HepG2 (cell line): ENCODE data around the gene BUB1B. TPM values are rescaled to one million over a fixed set of nuclear protein-coding genes. Genes with fewer than 3 reads are reported as not detected.

Experiments
- ATF7 ChIP-seq, 2 experiments: fragments of 450-650 bp in 1 of 2; sonication (generic) in 1 of 2; formaldehyde crosslinking in 1 of 2; IDR thresholded peaks; 2 replicates each; pipeline versions ENCODE4 v1.4.0 to v1.6.1; 2016 to 2020; ENCODE audit warnings: antibody characterized with exemption in 1 of 2, mild to moderate bottlenecking in 1 of 2, missing genetic modification reagents in 1 of 2
- BORCS8-MEF2B ChIP-seq: sonication (generic); formaldehyde crosslinking; IDR thresholded peaks from 2 replicates; pipeline ENCODE4 v1.8.0; 2022; ENCODE audit warnings: mild to moderate bottlenecking, missing genetic modification reagents
- GABPA ChIP-seq, 2 experiments: IDR thresholded peaks; 2 replicates each; pipeline ENCODE4 v1.6.1; 2011 to 2016; ENCODE audit warnings: low read depth in 2 of 2, low read length in 1 of 2, missing biosample characterization in 1 of 2, missing genetic modification characterization in 1 of 2
- ISX ChIP-seq: sonication (generic); formaldehyde crosslinking; conservative IDR thresholded peaks from 2 replicates; pipeline ENCODE4 v1.5.0; 2020; ENCODE audit warnings: missing genetic modification reagents
- MIER2 ChIP-seq: IDR thresholded peaks from 2 replicates; pipeline ENCODE4 v1.6.1; 2016; ENCODE audit warnings: missing biosample characterization, missing genetic modification reagents
- NR2C2 ChIP-seq: sonication (generic); formaldehyde crosslinking; IDR thresholded peaks from 2 replicates; pipeline ENCODE4 v1.4.0; 2020; ENCODE audit warnings: missing genetic modification reagents, mild to moderate bottlenecking, moderate library complexity, borderline replicate concordance
- PRPF4 ChIP-seq: fragments of 200-400 bp; formaldehyde crosslinking; IDR thresholded peaks from 2 replicates; pipeline ENCODE4 v1.6.1; 2016; ENCODE audit warnings: low read length, low read depth; ENCODE audit not compliant: poor library complexity, severe bottlenecking
- RAD51 ChIP-seq: fragments of 450-650 bp; IDR thresholded peaks from 2 replicates; pipeline ENCODE4 v1.6.1; 2016; ENCODE audit warnings: borderline replicate concordance
- RARA ChIP-seq: IDR thresholded peaks from 2 replicates; pipeline ENCODE4 v1.6.1; 2016; ENCODE audit warnings: missing genetic modification reagents, missing compliant biosample characterization
- SALL1 ChIP-seq: sonication (generic); formaldehyde crosslinking; IDR thresholded peaks from 2 replicates; pipeline ENCODE4 v1.8.0; 2022; ENCODE audit warnings: mild to moderate bottlenecking, missing genetic modification reagents
- SIN3B ChIP-seq: fragments of 150-350 bp; IDR thresholded peaks from 2 replicates; pipeline ENCODE4 v1.6.1; 2014; ENCODE audit warnings: low read length
- TOPORS ChIP-seq: sonication (generic); formaldehyde crosslinking; IDR thresholded peaks from 2 replicates; pipeline ENCODE4 v1.8.0; 2023; ENCODE audit warnings: mild to moderate bottlenecking, missing genetic modification reagents
- YEATS2 ChIP-seq: sonication (generic); formaldehyde crosslinking; IDR thresholded peaks from 2 replicates; pipeline ENCODE4 v1.4.0; 2020; ENCODE audit warnings: missing genetic modification reagents, borderline replicate concordance
- ZNF274 ChIP-seq: sonication (generic); formaldehyde crosslinking; IDR thresholded peaks from 2 replicates; pipeline ENCODE4 v1.5.1; 2020; ENCODE audit warnings: mild to moderate bottlenecking, missing genetic modification reagents
- ZNF326 ChIP-seq: sonication (generic); formaldehyde crosslinking; IDR thresholded peaks from 2 replicates; pipeline ENCODE4 v1.4.0; 2020; ENCODE audit warnings: missing genetic modification reagents, borderline replicate concordance
- ZNF333 ChIP-seq: sonication (generic); formaldehyde crosslinking; IDR thresholded peaks from 2 replicates; pipeline ENCODE4 v1.4.0; 2020; ENCODE audit warnings: mild to moderate bottlenecking, missing genetic modification reagents, borderline replicate concordance
- ZNF460 ChIP-seq: sonication (generic); formaldehyde crosslinking; IDR thresholded peaks from 2 replicates; pipeline ENCODE4 v1.5.1; 2020; ENCODE audit warnings: missing genetic modification reagents, mild to moderate bottlenecking, borderline replicate concordance
- ZNF703 ChIP-seq: sonication (generic); formaldehyde crosslinking; IDR thresholded peaks from 2 replicates; pipeline ENCODE4 v1.5.1; 2020; ENCODE audit warnings: missing genetic modification reagents, mild to moderate bottlenecking, moderate library complexity, borderline replicate concordance
- ZNF768 ChIP-seq: sonication (generic); formaldehyde crosslinking; IDR thresholded peaks from 2 replicates; pipeline ENCODE4 v1.4.0; 2020; ENCODE audit warnings: missing genetic modification reagents
- ZNF878 ChIP-seq: sonication (generic); formaldehyde crosslinking; IDR thresholded peaks from 2 replicates; pipeline ENCODE4 v1.8.1; 2023; ENCODE audit warnings: mild to moderate bottlenecking, missing genetic modification reagents, moderate library complexity
- polyA plus RNA-seq, 8 experiments: library from polyadenylated mRNA; depleted of rRNA in 3 of 8; stranded (reverse) in 7 of 8; unstranded in 1 of 8; fragments of >200 nt; fragmentation: Illumina TruSeq in 4 of 8; extraction: Trizol in 4 of 8; gene quantifications; 2 replicates each; pipeline versions ENCODE4 v1.2.1 to v1.2.3, GENCODE V29; 2011 to 2016; ENCODE audit warnings: low read depth in 4 of 8, missing spikeins in 1 of 8, mixed read lengths in 1 of 8; ENCODE audit not compliant: insufficient read depth in 1 of 8
- total RNA-seq, 5 experiments: library from RNA; depleted of rRNA; stranded (reverse); fragments of >200 nt; fragmentation: Illumina TruSeq; extraction: Trizol; gene quantifications; 2 replicates each; pipeline ENCODE4 v1.2.3, GENCODE V29; 2016; ENCODE audit warnings: low read depth in 1 of 5
- TF ChIP-seq, protein P1 (sequence below): sonication (generic); formaldehyde crosslinking; IDR thresholded peaks from 2 replicates; pipeline ENCODE4 v1.8.0; 2022; ENCODE audit warnings: missing genetic modification reagents, low read depth, mild to moderate bottlenecking, borderline replicate concordance
- TF ChIP-seq, protein P2 (sequence below): sonication (generic); formaldehyde crosslinking; IDR thresholded peaks from 2 replicates; pipeline ENCODE4 v1.8.1; 2022; ENCODE audit warnings: mild to moderate bottlenecking, missing genetic modification reagents
- TF ChIP-seq, protein P3 (sequence below): sonication (generic); formaldehyde crosslinking; conservative IDR thresholded peaks from 2 replicates; pipeline ENCODE4 v1.4.0; 2020; ENCODE audit warnings: missing genetic modification reagents
- TF ChIP-seq, protein P4 (sequence below): sonication (generic); formaldehyde crosslinking; IDR thresholded peaks from 2 replicates; pipeline ENCODE4 v1.5.1; 2020; ENCODE audit warnings: mild to moderate bottlenecking, missing genetic modification reagents, borderline replicate concordance

Gene BUB1B
- total and polyA plus RNA-seq, 2 of the 13 experiments (the other 11 are each of a cell fraction or from before 2014, with no cell fraction given): 26.2 to 63.5 TPM

DNA sequence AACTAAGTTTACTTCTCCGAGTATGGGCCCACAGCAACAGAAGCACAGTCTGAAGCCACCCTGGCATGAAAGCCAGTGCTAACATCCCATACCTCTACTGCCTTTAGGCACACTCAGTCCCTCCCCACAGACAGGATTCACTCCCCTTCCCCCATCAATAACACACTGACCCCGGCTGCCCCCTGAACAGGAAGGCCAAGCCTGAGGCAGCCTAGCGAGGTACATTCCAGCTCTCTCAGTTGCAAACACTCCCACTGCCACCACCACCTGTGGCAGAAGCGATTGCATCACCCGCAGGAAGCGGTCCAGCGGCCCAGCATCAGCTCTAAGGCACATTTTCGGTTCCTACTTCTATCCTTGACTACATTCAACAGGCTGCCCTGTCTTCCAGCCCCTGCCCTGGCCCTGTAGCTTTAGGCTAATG, 45.2 kb upstream of the BUB1B start (continued):
- TF ChIP-seq SIN3B: no peak
- TF ChIP-seq, protein P1, sequence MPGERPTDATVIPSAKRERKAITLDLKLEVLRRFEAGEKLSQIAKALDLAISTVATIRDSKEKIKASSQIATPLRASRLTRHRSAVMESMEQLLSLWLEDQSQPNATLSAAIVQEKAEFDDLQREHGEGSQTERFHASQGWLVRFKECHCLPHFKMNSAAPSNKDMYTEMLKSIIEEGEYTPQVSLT (CRISPR knock-in tag): no peak
- no peak for TF ChIP-seq PRPF4
- 0 out of 2 replicates have a peak, but pooled peaks have one; percentile 17 for TF ChIP-seq ATF7 (IDR thresholded peaks at IDR 0.05)
- no peak for TF ChIP-seq ATF7 (CRISPR knock-in tag; IDR thresholded peaks at IDR 0.05)
- TF ChIP-seq TOPORS (CRISPR knock-in tag): no peak
- no peak for TF ChIP-seq ISX (CRISPR knock-in tag)
- TF ChIP-seq, protein P2, sequence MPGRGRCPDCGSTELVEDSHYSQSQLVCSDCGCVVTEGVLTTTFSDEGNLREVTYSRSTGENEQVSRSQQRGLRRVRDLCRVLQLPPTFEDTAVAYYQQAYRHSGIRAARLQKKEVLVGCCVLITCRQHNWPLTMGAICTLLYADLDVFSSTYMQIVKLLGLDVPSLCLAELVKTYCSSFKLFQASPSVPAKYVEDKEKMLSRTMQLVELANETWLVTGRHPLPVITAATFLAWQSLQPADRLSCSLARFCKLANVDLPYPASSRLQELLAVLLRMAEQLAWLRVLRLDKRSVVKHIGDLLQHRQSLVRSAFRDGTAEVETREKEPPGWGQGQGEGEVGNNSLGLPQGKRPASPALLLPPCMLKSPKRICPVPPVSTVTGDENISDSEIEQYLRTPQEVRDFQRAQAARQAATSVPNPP: no peak
- TF ChIP-seq ZNF878 (CRISPR knock-in tag): no peak
- no peak for TF ChIP-seq RAD51
- peak; percentile 88 for TF ChIP-seq RARA (CRISPR knock-in tag)
- TF ChIP-seq, protein P3, sequence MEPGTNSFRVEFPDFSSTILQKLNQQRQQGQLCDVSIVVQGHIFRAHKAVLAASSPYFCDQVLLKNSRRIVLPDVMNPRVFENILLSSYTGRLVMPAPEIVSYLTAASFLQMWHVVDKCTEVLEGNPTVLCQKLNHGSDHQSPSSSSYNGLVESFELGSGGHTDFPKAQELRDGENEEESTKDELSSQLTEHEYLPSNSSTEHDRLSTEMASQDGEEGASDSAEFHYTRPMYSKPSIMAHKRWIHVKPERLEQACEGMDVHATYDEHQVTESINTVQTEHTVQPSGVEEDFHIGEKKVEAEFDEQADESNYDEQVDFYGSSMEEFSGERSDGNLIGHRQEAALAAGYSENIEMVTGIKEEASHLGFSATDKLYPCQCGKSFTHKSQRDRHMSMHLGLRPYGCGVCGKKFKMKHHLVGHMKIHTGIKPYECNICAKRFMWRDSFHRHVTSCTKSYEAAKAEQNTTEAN (CRISPR knock-in tag): no peak
- no peak for TF ChIP-seq MIER2 (CRISPR knock-in tag)
- 0 out of 2 replicates have a peak, but pooled peaks have one; percentile 47 for TF ChIP-seq YEATS2
- TF ChIP-seq NR2C2: peak; percentile 50; the same call in 1 of the 2 replicates
- no peak for TF ChIP-seq ZNF333 (CRISPR knock-in tag)
- TF ChIP-seq ZNF703 (CRISPR knock-in tag): no peak
- TF ChIP-seq ZNF460 (CRISPR knock-in tag): no peak
- TF ChIP-seq ZNF274 (CRISPR knock-in tag): no peak
- TF ChIP-seq, protein P4, sequence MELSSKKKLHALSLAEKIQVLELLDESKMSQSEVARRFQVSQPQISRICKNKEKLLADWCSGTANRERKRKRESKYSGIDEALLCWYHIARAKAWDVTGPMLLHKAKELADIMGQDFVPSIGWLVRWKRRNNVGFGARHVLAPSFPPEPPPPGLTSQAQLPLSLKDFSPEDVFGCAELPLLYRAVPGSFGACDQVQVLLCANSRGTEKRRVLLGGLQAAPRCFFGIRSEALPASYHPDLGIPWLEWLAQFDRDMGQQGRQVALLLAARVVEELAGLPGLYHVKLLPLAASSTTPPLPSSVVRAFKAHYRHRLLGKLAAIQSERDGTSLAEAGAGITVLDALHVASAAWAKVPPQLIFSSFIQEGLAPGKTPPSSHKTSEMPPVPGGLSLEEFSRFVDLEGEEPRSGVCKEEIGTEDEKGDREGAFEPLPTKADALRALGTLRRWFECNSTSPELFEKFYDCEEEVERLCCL (CRISPR knock-in tag): no peak
- peak; percentile 82 for TF ChIP-seq SALL1 (CRISPR knock-in tag)
- peak; percentile 25; the same call in 1 of the 2 replicates for TF ChIP-seq ZNF768 (CRISPR knock-in tag)
- TF ChIP-seq BORCS8-MEF2B (CRISPR knock-in tag): 0 out of 2 replicates have a peak, but pooled peaks have one; percentile 27
- no peak for TF ChIP-seq ZNF326 (CRISPR knock-in tag)
- TF ChIP-seq GABPA (IDR thresholded peaks at IDR 0.05; ENCODE audit: low read depth, low read length): no peak
- TF ChIP-seq GABPA (CRISPR knock-in tag; IDR thresholded peaks at IDR 0.05; ENCODE audit: low read depth): peak; percentile 65
